Omental fat pad (tissue), 4 donors: ENCODE data around the gene ATP1B1. TPM values are rescaled to one million over a fixed set of nuclear protein-coding genes. Genes with fewer than 3 reads are reported as not detected.

Experiments
- ATAC-seq: fragments of 150-250 bp; one replicate; pipeline ENCODE4 v1.9.1; 2016; ENCODE audit warnings: mild to moderate bottlenecking, moderate library complexity; ENCODE audit not compliant: low FRiP score
- DNase-seq: peaks from one replicate; pipeline ENCODE4 v3.0.0-alpha.2; 2019; ENCODE audit warnings: low spot score
- total RNA-seq, 4 donors: library from RNA; depleted of rRNA; stranded (reverse); fragments of >200 nt; gene quantifications; one replicate each; pipeline ENCODE4 v1.1.0, GENCODE V29; 2016
- TF ChIP-seq, protein P1 (sequence below), 3 donors: fragments of 450-650 bp; IDR thresholded peaks; one replicate each; pipeline ENCODE4 v1.5.1; 2016 to 2017; ENCODE audit warnings: antibody characterized with exemption in 3 of 3, mild to moderate bottlenecking in 3 of 3, moderate library complexity in 2 of 3

The ATP1B1 gene
- total RNA-seq, 4 donors from 2014 or later, result 19.9 to 60.6 (median 37.3) TPM

DNA sequence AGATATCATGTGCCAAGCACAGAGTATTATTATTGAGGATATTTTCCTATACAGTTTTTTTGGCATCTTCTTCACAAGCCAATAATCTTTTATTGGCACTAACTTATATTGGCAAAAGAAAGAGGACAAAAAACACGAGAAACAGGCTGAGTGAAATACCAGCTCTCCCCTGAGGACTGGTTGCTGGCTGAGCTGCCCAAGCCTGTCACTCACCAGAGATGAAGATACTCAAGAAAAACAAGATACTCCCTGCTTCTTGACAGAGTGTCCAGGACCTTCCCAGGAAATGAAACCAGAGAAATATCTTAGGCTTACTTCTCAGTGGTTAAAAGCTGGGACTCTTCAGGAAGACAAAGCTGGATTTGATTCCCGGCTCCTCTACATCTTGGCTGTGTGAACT, 35.9 kb upstream of the ATP1B1 start:
- TF ChIP-seq, protein P1, sequence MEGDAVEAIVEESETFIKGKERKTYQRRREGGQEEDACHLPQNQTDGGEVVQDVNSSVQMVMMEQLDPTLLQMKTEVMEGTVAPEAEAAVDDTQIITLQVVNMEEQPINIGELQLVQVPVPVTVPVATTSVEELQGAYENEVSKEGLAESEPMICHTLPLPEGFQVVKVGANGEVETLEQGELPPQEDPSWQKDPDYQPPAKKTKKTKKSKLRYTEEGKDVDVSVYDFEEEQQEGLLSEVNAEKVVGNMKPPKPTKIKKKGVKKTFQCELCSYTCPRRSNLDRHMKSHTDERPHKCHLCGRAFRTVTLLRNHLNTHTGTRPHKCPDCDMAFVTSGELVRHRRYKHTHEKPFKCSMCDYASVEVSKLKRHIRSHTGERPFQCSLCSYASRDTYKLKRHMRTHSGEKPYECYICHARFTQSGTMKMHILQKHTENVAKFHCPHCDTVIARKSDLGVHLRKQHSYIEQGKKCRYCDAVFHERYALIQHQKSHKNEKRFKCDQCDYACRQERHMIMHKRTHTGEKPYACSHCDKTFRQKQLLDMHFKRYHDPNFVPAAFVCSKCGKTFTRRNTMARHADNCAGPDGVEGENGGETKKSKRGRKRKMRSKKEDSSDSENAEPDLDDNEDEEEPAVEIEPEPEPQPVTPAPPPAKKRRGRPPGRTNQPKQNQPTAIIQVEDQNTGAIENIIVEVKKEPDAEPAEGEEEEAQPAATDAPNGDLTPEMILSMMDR (IDR thresholded peaks at IDR 0.05), result no peak
- no peak for DNase-seq
- ATAC-seq, result no peak

DNA sequence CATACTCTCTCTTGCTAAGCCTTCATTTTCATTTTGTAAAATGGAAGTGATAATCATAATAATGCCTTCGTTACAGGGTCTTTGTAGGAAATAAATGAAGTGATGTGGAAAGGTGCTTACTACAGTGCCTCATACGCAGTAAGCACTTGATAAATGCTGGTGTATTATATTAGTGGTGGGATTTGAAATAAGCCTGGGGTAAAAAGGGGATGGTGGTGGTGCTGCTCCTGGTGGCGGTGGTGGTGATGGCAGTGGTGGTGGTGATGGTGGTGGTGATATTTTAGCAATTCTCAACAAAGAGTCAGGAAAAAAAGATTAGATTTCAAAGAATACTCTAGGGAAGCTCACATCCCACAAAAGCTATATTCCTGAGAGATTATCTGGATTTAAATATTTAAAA, 35.5 kb upstream of the ATP1B1 start:
- TF ChIP-seq, protein P1 (IDR thresholded peaks at IDR 0.05), result no peak
- ATAC-seq, result no peak
- no peak for DNase-seq

DNA sequence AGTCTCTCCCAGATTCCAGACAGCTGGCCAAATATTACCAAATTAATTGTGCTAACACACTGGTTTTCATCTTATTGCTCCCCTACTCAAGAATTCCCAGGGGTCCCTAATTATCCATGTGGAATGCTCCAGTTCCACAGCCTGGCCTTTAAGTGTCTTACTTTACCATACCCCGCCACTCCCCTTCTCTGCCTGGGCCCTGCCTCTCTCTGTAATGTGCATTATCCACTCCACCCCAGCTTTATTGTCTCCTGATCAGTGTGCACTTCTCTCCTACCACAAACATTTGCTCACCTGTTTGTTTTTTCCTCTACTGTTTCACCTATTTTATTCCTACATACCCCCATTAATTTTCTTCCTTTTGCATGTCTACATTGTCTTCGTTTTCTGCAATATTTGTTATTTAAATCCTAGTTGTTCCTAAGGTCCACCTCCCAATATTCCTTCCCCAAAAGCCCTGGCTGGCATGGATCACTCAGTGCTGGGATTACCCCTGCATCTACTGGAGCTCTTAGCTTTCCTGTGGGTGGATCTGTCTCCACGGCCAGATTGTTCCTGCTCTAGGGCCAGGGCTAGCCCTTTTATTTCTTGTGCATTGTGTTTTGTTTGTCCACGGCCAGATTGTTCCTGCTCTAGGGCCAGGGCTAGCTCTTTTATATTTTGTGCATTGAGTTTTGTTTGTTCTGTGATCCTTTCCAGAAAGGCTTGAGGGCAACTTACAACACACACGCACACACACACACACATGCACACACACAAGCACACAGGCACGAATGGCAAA, 33.4 kb upstream of the ATP1B1 start:
- TF ChIP-seq, protein P1 (IDR thresholded peaks at IDR 0.05), result no peak
- ATAC-seq (no peak), DNase-seq (no peak)

DNA sequence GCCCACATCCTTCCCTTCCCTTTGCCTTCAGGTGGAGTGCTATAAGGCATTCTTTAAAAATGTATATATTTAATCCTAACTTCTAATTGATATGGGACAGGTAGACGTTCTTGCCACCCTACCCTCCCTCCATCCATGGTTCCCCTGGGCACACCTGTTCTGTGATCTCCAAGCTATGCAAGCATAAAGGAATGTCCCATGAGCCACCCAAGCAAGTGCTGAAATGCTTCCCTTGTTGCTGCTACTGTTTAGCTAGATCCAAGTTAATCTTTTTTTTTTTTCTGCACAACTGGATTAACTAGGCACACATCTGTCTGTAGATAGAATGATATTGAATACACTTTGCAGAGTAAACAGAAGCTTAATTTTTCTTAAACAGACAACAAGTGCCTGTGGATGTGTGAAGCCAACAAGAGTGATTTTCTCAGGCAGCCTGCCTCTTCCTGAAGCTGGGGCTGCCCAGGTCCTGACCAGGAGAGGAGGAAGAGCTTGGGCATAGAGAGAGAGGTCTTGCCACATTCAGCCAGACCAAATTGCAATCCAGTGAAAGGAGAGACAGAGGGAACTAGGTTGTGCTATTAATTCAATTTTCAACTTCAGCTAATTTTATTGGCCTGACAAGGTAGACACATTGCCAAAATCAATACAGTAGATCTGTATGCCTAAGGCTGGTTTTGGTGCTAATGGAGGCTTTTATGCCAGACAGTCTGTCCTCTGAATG, 28.2 kb upstream of the ATP1B1 start:
- ATAC-seq, result no peak
- DNase-seq, result no peak
- TF ChIP-seq, protein P1 (IDR thresholded peaks at IDR 0.05), result no peak

DNA sequence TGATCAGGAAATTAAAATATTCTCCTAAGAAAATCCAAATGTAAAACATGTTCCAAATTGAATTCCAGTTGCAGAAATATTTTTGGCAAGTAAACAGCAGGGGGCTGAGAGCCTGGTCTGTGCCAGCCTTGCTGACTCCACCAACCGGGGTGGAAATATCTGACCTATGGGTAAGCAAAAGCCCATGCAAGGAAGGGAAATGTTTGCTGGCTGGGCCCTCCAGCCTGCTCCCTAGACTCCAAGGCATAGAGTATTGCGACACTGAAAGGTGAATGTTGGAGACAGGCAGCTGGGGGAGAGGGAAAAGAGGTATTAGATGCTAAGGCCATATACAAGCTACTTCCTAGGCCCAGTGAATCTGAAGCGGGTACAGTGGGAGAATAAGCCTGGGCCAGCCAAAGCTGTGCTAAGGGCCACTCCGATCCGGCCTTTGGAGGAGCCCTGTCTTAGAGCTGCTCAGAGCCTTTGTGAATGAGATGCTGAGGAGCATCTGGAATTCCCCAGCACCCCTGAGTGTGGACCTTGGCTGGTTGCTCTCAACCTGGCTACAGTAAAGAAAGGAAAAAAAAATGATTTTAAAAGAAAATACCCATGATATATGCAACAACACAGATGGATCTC, 24.9 kb upstream of the ATP1B1 start:
- DNase-seq (no peak), ATAC-seq (peak; percentile 54)
- TF ChIP-seq, protein P1 (IDR thresholded peaks at IDR 0.05), result no peak

DNA sequence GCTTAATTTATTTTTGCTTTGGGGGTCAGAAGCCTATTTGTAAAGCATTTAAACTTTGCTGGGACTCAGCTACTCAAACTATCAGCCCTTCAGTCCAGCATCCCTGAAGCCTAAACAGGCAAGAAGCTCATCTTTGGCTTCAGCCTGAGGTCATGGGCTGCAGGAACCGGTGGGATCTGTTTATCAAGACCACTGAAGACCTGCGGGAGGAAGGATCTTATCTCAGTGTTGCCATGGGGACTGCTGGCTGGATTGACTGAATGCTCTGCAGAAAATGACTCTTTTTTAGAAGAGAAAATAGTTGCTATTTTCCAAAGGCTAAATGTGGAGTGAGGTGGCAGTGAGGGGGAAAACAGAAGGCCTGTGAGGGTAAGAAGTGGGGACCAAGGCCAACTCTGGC, 20.6 kb upstream of the ATP1B1 start:
- TF ChIP-seq, protein P1 (IDR thresholded peaks at IDR 0.05), result no peak
- no peak for DNase-seq
- ATAC-seq, result no peak
